CD4-positive, alpha-beta T cell treated with Interleukin-17A for 1 hour (primary cell): ENCODE data around the gene POU2AF1.
"Not testable (repeated sequence)": the region's sequence is repeated elsewhere in the genome, so short reads cannot be mapped to it uniquely, and the experiment has no call there.

ENCODE experiments used
- DNase-seq: peaks from one replicate; pipeline ENCODE4 v3.0.0-alpha.2; 2020

Gene POU2AF1

GRCh38 chr11:111408789-111409727, 30.0 kb upstream of the POU2AF1 start:
- DNase-seq, result no peak

DNA sequence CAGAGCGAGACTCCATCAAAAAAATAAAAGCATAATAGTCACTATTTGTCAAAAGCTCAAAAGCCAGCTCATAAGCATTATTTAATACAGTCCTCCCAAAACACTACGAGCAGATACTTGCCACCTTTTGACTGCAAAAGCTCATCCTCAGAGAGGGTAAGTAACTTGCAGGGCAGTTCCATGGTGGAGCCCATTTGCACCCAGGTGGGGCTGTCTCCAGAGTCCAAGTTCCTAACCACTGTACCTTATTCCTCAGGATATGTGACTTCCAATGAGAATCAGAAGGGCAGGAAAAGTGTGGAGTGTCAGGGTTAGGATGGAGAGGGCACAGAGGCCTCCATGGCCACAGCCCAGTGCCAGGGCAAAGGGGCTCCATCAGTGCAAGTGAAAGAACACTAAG, 28.6 kb upstream of the POU2AF1 start:
- no peak for DNase-seq

DNA sequence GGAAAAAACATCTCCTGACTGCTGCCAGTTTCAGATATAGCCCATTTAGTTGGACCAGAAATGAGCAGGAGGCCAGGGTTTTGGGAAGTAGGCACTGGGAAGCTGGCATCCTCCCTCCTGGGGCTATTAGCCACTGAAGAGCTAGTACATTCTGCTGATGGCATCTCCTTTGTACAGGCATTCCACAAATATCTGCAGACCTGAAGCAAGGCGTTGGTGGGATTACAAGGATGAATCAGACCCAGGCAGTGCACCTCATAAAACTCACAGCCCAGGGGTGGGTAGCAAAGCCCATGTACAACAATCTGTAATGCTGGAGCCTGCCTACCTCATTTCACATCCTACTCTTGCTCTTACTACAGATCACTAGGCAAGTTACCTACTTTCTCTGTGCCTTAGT, 27.5 kb upstream of the POU2AF1 start:
- DNase-seq, result no peak

- no peak for DNase-seq
These were observed 27.0 kb upstream of the POU2AF1 start for GRCh38 chr11:111406091-111406490.

DNA sequence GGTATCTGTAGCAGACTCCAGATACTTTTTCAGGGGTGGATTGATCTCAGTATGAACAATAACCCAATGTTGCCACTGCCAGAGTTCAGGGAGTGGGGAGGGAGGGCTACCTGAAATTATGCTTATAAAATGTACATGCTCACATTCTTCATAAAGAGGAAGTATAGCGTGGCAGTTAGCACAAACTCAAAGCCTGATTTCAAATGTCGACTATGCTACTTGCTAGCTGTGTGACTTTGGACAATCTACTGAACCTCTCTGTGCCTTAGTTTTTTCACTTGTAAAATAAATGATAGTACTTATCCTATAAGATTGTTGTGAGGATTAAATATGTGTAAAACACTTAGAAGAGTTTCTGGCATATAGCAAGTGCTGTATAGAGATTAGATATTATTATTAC, 26.5 kb upstream of the POU2AF1 start:
- DNase-seq, result no peak

DNA sequence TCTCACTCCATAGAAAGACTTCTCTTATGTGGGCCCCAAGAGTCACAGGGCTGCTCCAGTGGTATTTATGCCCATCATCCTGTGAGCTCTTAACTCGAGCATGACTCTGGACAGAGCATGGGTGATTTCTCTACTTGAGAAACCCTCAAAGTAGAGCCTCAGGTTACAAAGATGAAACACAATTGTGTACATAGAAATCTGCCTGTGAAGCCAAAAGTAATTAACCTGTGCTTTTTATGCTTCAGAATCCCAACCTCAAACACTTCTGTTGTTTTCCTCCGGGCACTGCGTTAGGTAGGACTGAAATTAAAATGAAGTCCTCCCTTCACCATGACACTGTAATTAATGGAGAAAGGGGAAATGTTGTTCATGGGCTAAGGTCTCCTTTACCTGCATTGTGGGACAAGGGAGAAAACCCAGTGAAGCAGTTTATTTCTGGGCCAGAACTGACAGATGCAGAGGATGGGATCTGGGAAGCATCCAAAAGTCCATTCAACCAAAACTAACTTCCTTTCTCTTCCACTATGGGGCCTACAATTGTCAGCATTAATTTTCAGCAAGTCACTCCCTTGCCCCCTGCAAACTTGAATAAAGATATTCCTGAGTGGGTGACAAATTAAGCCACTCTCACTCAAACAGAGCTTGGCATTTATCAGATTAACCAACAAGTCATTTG, 24.1 kb upstream of the POU2AF1 start:
- DNase-seq, result no peak

DNA sequence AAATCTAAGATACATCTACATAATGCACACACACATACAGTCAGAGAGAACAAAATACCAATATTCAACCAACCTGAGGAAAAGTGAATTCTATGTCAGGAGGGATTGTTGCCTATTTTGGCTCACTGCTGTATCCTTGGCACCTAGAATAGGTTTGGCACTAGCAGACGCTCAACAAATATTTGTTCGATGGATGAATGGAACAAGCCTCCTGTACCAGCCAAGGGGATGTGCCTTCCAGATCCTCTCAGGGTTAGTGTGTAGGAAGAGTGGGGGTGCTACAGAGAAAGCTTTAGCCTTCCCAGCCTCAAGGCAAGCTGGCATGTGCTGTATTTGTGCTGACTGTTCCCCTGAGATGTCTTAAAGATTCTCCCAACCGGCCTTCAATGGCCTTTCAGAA, 23.3 kb upstream of the POU2AF1 start:
- no peak for DNase-seq

- DNase-seq, result not testable (repeated sequence)
These were observed 22.9 kb upstream of the POU2AF1 start for GRCh38 chr11:111401957-111402356.

- DNase-seq, result no peak
These were observed 21.5 kb upstream of the POU2AF1 start for GRCh38 chr11:111400595-111400994.

- DNase-seq, result no peak
These were observed 20.3 kb upstream of the POU2AF1 start for GRCh38 chr11:111399187-111400031.

- DNase-seq, result no peak
These were observed 18.0 kb upstream of the POU2AF1 start for GRCh38 chr11:111397034-111397433.

DNA sequence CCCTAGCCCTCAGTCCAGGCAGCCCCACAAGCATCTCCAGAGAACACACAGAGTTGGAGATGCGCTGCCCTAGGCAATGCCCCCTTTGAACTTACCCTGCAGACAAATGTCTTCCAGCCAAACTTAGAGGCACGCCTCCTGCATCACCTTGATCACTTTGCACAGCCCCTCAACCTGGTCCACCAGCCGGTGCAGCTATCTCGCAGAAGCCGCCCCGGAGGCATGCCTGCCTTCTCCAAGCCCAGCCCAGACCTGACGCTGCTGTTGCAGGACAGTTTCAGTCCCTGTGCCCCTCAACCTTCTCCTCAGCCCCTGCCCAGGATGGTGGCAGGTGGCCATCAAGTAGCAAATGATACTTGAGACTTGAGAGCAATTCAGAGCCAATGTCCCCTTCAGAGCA, 16.7 kb upstream of the POU2AF1 start:
- no peak for DNase-seq

- no peak for DNase-seq
These were observed 16.0 kb upstream of the POU2AF1 start for GRCh38 chr11:111395081-111395480.

GRCh38 chr11:111394147-111394546, 15.1 kb upstream of the POU2AF1 start:
- DNase-seq, result not testable (repeated sequence)

GRCh38 chr11:111393585-111393984, 14.5 kb upstream of the POU2AF1 start:
- no peak for DNase-seq

GRCh38 chr11:111393096-111393495, 14.0 kb upstream of the POU2AF1 start:
- no peak for DNase-seq

DNA sequence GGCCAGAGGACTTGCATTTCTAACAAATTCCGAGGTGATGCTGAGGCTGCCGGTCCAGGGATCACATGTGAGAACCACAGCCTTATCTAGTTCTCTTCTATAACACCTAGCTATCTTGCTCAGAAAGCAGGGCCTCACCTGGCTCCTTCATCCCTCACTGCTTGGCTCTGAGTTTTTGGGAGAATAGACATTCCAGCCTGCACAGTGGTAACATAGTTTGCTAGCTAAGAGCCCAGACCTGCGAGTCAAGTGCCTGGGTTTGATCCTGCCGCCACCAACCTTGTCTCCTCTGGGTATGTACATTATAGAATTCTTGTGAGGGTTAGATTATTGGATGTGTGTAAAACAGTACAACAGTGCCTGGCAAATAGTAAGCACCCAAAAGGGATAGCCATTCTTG, 13.5 kb upstream of the POU2AF1 start:
- no peak for DNase-seq

- no peak for DNase-seq
These were observed 12.5 kb upstream of the POU2AF1 start for GRCh38 chr11:111391328-111392124.

DNA sequence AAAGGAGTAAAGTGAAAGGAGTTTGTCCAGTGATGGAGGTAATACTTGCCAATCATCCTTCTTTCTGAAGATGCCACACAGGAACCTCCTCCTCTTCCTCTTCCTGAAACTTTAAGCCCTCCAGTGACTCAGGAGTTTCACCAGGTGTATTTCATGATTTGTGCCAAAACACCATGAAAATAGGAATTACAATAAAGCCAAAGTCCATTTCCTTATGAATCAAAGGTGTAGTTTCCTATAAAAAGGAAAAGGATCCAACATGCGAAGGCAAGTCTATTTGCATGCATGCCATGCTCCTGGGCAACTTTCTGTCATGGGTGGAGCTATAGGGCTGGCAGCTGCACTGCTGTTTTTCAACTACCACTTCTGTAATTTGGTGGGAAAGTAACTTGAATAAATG, 9.8 kb upstream of the POU2AF1 start:
- DNase-seq, result no peak

DNA sequence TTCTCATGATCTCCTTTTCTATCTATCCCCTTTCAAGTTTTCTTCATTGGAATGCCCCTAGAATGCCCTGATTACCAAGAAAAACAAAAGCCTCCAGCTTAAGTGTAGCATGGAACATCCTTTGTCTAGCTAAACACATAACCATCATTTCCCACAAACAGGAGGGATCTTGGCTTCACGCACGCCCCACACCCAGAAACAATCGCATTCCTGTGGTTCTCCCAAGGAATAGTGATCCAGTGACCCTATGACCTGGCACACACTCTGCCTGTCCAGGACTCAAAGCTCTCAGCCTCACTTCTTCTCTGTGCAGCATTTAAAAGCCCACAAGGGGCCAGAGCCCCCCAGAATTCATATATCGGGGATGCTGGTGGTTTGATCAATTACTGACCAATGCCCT, 9.3 kb upstream of the POU2AF1 start:
- DNase-seq, result no peak

DNA sequence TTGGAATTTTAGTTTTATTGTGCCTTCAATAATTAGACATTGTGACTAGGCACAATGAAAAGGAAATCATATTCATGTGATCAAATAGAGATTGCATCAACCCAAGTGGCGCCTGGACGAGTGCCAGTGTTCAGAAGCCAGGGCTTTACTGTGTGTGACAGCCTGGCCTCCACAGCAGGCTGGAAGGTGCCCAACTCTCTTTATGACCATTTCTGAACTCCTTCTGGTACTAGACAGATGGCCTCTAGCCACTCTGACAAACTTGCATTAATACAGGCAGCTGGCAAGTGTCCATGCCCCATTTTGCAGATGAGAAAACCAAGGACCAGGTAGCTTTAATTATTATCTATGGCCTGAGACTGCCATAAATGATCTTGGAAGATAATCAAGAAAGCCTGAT, 8.3 kb upstream of the POU2AF1 start:
- no peak for DNase-seq

DNA sequence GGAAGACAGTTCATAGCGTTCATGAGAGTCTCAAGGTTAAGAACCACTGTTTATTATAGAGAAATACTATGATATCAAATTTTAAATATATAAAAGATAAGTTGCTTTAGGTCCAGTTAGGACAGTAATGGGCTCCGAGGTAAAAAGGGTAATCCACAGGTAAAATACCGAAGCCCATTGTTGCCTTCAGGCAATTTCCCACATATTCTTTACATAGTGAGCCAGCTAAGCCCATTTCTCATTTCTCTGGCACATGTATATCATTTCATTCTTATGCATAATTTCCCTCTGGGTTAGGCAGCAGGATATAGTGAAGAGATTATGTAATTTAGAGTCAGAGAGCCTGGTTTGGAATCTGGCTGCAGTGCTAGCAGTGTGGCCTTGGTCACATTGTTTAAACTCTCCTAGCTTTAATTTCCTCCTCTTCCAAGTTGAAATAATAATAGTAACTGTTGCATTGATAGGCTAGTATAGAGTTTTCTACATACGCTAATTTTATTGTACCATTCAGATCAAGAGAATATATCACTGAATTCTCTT, 7.6 kb upstream of the POU2AF1 start:
- DNase-seq, result no peak
